HepG2 (cell line): ENCODE data around the gene HPS4. TPM values are rescaled to one million over a fixed set of nuclear protein-coding genes. Genes with fewer than 3 reads are reported as not detected.

ENCODE experiments used
- ATAC-seq: fragments of 200-7000 bp; cut with Tn5 transposase; 3 replicates; pipeline ENCODE4 v1.9.1; 2020; ENCODE audit warnings: mild to moderate bottlenecking, moderate library complexity
- BruUV-seq: library from RNA; stranded (reverse); fragments of 400-500 nt; replicated peaks from 2 replicates; lab custom pipeline; 2021; lab: Mats Ljungman, UMichigan
- CTCF ChIA-PET: fragments of 300-600 bp; formaldehyde crosslinking; extraction: SDS; loops from one replicate; lab custom pipeline; 2021; ENCODE audit warnings: low total read pairs, inconsistent platforms, low intra/inter-chr PET ratio; lab: Yijun Ruan, JAX
- POLR2A ChIA-PET: fragments of 350-600 bp; sonication (Branson Sonifier 250); formaldehyde crosslinking; loops from one replicate; lab custom pipeline; 2020; ENCODE audit warnings: antibody characterized with exemption, inconsistent platforms; lab: Yijun Ruan, JAX
- DNase-seq: peaks from one replicate; pipeline ENCODE4 v3.0.0-alpha.2; 2015; ENCODE audit warnings: low spot score
- FAIRE-seq: peaks from 3 replicates; lab custom pipeline; 2011; peaks lifted over from hg19 to GRCh38; lab: Jason Lieb, UNC
- H2AFZ ChIP-seq: one replicate; pipeline ENCODE4 v1.6.1; 2011; ENCODE audit warnings: low read length, inconsistent platforms
- H3K27ac ChIP-seq: fragments of 300-600 bp; 3 replicates; pipeline ENCODE4 v1.8.0; 2011; ENCODE audit warnings: mixed run types, mild to moderate bottlenecking, mixed read lengths, low read length, inconsistent platforms; ENCODE audit not compliant: insufficient read depth; ENCODE audit errors: extremely low read length
- H3K27me3 ChIP-seq, 2 experiments: fragments of 200-600 bp in 1 of 2; 2 replicates in 1 of 2; 3 replicates in 1 of 2; pipeline versions ENCODE4 v1.6.0 to v1.8.0; 2011; ENCODE audit warnings: low read length in 2 of 2, mild to moderate bottlenecking in 2 of 2, moderate library complexity in 2 of 2, inconsistent platforms in 1 of 2; ENCODE audit not compliant: insufficient read depth in 2 of 2, control insufficient read depth in 1 of 2
- H3K36me3 ChIP-seq, 2 experiments: fragments of 200-600 bp in 1 of 2; replicated peaks in 1 of 2; 2 replicates in 1 of 2; 3 replicates in 1 of 2; pipeline versions ENCODE4 v1.5.1 to v1.8.0; 2011; ENCODE audit warnings: low read length in 2 of 2, inconsistent platforms in 1 of 2; ENCODE audit not compliant: insufficient read depth in 2 of 2, control insufficient read depth in 1 of 2
- H3K4me1 ChIP-seq: 2 replicates; pipeline ENCODE4 v1.5.1; 2012; ENCODE audit warnings: low read length, inconsistent platforms; ENCODE audit not compliant: insufficient read depth
- H3K4me2 ChIP-seq: 2 replicates; pipeline ENCODE4 v1.6.0; 2011; ENCODE audit warnings: low read depth, low read length, inconsistent platforms
- H3K4me3 ChIP-seq, 3 experiments: fragments of 200-600 bp in 1 of 3; sonication (generic), shearing (Covaris generic) in 1 of 3; replicated peaks in 1 of 3; 2 replicates each; pipeline ENCODE4 v1.5.1; 2011 to 2016; ENCODE audit warnings: low read length in 3 of 3, inconsistent platforms in 2 of 3, low read depth in 2 of 3, mild to moderate bottlenecking in 2 of 3, control low read depth in 1 of 3, mixed read lengths in 1 of 3; ENCODE audit not compliant: insufficient read depth in 1 of 3
- H3K79me2 ChIP-seq: one replicate; pipeline ENCODE4 v1.6.1; 2011; ENCODE audit warnings: low read length, inconsistent platforms; ENCODE audit not compliant: insufficient read depth
- H3K9ac ChIP-seq: 2 replicates; pipeline ENCODE4 v1.6.0; 2011; ENCODE audit warnings: mild to moderate bottlenecking, low read depth, low read length, inconsistent platforms; ENCODE audit not compliant: insufficient read depth
- H3K9me3 ChIP-seq: 2 replicates; pipeline ENCODE4 v1.5.1; 2012; ENCODE audit warnings: mild to moderate bottlenecking, low read length
- H4K20me1 ChIP-seq: 2 replicates; pipeline ENCODE4 v1.6.0; 2011; ENCODE audit warnings: inconsistent platforms, mild to moderate bottlenecking, low read length, moderate library complexity; ENCODE audit not compliant: insufficient read depth
- IRF9 ChIP-seq: sonication (generic); formaldehyde crosslinking; IDR thresholded peaks from 2 replicates; pipeline ENCODE4 v1.8.0; 2022; ENCODE audit warnings: missing genetic modification reagents, mild to moderate bottlenecking, borderline replicate concordance
- ZBTB7B ChIP-seq: sonication (generic); formaldehyde crosslinking; IDR thresholded peaks from 2 replicates; pipeline ENCODE4 v1.4.0; 2020; ENCODE audit warnings: missing genetic modification reagents
- ZNF460 ChIP-seq: sonication (generic); formaldehyde crosslinking; IDR thresholded peaks from 2 replicates; pipeline ENCODE4 v1.5.1; 2020; ENCODE audit warnings: missing genetic modification reagents, mild to moderate bottlenecking, borderline replicate concordance
- ZNF609 ChIP-seq: sonication (generic); formaldehyde crosslinking; IDR thresholded peaks from 2 replicates; pipeline ENCODE4 v1.4.0; 2020; ENCODE audit warnings: mild to moderate bottlenecking, missing genetic modification reagents, borderline replicate concordance
- ZNF740 ChIP-seq: sonication (generic); formaldehyde crosslinking; IDR thresholded peaks from 2 replicates; pipeline ENCODE4 v1.4.0; 2020; ENCODE audit warnings: missing genetic modification reagents
- WGBS: methylation state at CpG from one replicate; pipeline ENCODE4 v1.1.6; 2017; ENCODE audit warnings: low lambda C conversion rate; 5-methylcytosine and 5-hydroxymethylcytosine counted together
- in situ Hi-C: cut with HindIII; loops from 2 replicates; pipeline ENCODE4 v1.10.0; 2017; ENCODE audit warnings: low pct_unique_long_range_greater_than_20kb; ENCODE audit not compliant: extremely low pct_ligation_motif_present
- intact Hi-C: fragments of 100-400 bp; cut with micrococcal nuclease; formaldehyde crosslinking; loops from one replicate; pipeline ENCODE4 v1.10.0; 2022; ENCODE audit not compliant: unreplicated experiment
- polyA plus RNA-seq, 8 experiments: library from polyadenylated mRNA; depleted of rRNA in 3 of 8; stranded (reverse) in 7 of 8; unstranded in 1 of 8; fragments of >200 nt; fragmentation: Illumina TruSeq in 4 of 8; extraction: Trizol in 4 of 8; gene quantifications; 2 replicates each; pipeline versions ENCODE4 v1.2.1 to v1.2.3, GENCODE V29; 2011 to 2016; ENCODE audit warnings: low read depth in 4 of 8, missing spikeins in 1 of 8, mixed read lengths in 1 of 8; ENCODE audit not compliant: insufficient read depth in 1 of 8
- total RNA-seq, 5 experiments: library from RNA; depleted of rRNA; stranded (reverse); fragments of >200 nt; fragmentation: Illumina TruSeq; extraction: Trizol; gene quantifications; 2 replicates each; pipeline ENCODE4 v1.2.3, GENCODE V29; 2016; ENCODE audit warnings: low read depth in 1 of 5

Gene HPS4
- total and polyA plus RNA-seq, 2 of the 13 experiments (the other 11 are each of a cell fraction or from before 2014, with no cell fraction given) = 27.4 to 34.0 TPM

GRCh38 chr22:26445577-26446275 lies 37.9 kb downstream of the HPS4 start:
- H3K79me2 ChIP-seq = no peaks in the 10 kb centered on the region
- H3K36me3 ChIP-seq = peaks cover 0 to 1% of the 10 kb centered on the region in 2 experiments; a peak in 2 of 5 replicates
- FAIRE-seq (no peak), DNase-seq (no peak), ATAC-seq (no peak; the same call in 2 of the 3 replicates)
- 56% methylated on average over 10 of the region's 15 CpGs for WGBS
- H3K9ac ChIP-seq = no peak overlapping the region
- intact Hi-C loops (no loop called here), in situ Hi-C loops (no loop called here)
- BruUV-seq = no TSS peak
- ChIA-PET CTCF (no interaction called here), POLR2A (no interaction called here)
- H3K4me3 ChIP-seq = no peak overlapping the region
- no peak for TF ChIP-seq ZNF460 (CRISPR knock-in tag)
- H4K20me1 ChIP-seq = no peaks in the 10 kb centered on the region
- H2AFZ ChIP-seq = no peak overlapping the region
- no peak overlapping the region for H3K4me2 ChIP-seq
- no peak overlapping the region for H3K27ac ChIP-seq
- no peaks in the 10 kb centered on the region; a peak in 1 of 5 replicates for H3K27me3 ChIP-seq
- no peaks in the 10 kb centered on the region for H3K4me1 ChIP-seq
- no peaks in the 10 kb centered on the region for H3K9me3 ChIP-seq

- no peaks in the 10 kb centered on the region for H3K4me1 ChIP-seq
- H3K36me3 ChIP-seq = no peaks in the 10 kb centered on the region
- H3K9ac ChIP-seq = no peak overlapping the region
- no peak overlapping the region for H3K4me3 ChIP-seq
- TF ChIP-seq ZNF740 (no peak), ZNF609 (CRISPR knock-in tag) (no peak), ZBTB7B (CRISPR knock-in tag) (no peak), IRF9 (CRISPR knock-in tag) (no peak)
- TF ChIP-seq, all 625 proteins: peak for 0
- no peaks in the 10 kb centered on the region for H4K20me1 ChIP-seq
- H3K9me3 ChIP-seq = no peaks in the 10 kb centered on the region
- no peak overlapping the region for H3K4me2 ChIP-seq
- ATAC-seq (no peak), FAIRE-seq (no peak), DNase-seq (no peak)
- H3K79me2 ChIP-seq = no peaks in the 10 kb centered on the region
- in situ Hi-C loops (no loop called here), intact Hi-C loops (no loop called here)
- WGBS = 42% methylated on average over 8 of the region's 8 CpGs
- no peak overlapping the region for H3K27ac ChIP-seq
- H3K27me3 ChIP-seq = no peaks in the 10 kb centered on the region; a peak in 1 of 5 replicates
- ChIA-PET CTCF (no interaction called here), POLR2A (no interaction called here)
- BruUV-seq = no TSS peak
- no peak overlapping the region for H2AFZ ChIP-seq
These were observed 38.8 kb downstream of the HPS4 start for GRCh38 chr22:26444777-26445176.
